ENCODE measurements around the gene MEF2C.
A peak's percentile ranks its signal among the peaks of the same experiment; 100 is the strongest.

The MEF2C gene

DNA sequence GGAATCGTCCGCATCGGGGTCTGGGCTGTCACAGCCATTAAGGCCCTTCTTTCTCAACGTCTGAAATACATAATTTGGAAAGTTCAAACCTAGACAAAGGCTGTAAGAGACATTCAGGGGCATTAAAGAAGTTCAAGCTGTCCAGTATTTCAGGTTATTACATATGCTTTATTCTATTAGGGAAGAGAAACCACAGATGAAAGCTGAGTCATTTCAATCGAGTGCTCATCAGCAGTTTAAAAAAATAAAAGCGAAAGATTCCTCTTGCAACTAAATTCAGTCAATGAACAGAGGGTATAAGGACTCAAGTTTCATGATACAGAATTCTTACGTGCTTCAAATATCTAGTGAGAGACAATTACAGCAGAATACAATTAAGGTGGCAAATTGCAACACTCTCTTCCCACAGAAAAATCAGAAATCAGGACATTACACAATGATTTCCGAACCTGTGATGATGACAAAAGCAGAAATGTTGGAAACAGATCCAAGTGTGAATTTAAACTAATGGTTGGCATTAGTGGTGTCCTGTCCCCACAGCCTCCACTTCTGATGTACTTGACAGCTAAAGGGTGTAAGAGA is 121.6 kb downstream of the MEF2C start:
- Mint-ChIP-seq H3K4me3 (no peak overlapping the region), H3K27me3 (ENCODE audit: low read depth) (no peaks in the 10 kb centered on the region), H3K9me3 (no peaks in the 10 kb centered on the region), H3K4me1 (no peaks in the 10 kb centered on the region), H3K27ac (no peak overlapping the region), H3K36me3 (ENCODE audit: low read depth) (peaks cover 7% of the 10 kb centered on the region)
- TF ChIP-seq, protein P1, sequence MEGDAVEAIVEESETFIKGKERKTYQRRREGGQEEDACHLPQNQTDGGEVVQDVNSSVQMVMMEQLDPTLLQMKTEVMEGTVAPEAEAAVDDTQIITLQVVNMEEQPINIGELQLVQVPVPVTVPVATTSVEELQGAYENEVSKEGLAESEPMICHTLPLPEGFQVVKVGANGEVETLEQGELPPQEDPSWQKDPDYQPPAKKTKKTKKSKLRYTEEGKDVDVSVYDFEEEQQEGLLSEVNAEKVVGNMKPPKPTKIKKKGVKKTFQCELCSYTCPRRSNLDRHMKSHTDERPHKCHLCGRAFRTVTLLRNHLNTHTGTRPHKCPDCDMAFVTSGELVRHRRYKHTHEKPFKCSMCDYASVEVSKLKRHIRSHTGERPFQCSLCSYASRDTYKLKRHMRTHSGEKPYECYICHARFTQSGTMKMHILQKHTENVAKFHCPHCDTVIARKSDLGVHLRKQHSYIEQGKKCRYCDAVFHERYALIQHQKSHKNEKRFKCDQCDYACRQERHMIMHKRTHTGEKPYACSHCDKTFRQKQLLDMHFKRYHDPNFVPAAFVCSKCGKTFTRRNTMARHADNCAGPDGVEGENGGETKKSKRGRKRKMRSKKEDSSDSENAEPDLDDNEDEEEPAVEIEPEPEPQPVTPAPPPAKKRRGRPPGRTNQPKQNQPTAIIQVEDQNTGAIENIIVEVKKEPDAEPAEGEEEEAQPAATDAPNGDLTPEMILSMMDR (IDR thresholded peaks at IDR 0.05; ENCODE audit: unreplicated experiment in 3 of 3), result no peak

DNA sequence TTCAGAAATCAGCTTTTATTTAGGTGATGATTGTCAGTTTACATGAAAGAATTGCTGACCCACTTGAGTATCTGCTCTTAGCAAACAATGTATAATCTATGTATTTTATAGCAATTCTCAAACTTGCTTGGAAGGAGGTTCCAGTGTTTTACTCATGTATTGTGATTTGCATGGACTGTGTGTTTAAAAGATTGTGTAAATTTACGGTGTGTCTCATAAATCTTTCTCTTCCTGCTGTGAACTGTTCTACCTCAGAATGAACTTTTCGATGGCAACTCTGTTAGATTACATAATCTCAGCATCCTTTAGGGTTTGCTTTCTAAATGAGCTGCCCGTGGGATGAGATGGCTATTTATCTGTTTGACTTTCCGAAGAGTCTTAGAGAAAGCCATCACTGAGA is 122.5 kb downstream of the MEF2C start:
- TF ChIP-seq, protein P1 (IDR thresholded peaks at IDR 0.05; ENCODE audit: unreplicated experiment in 3 of 3), result no peak
- Mint-ChIP-seq H3K27ac (no peak overlapping the region), H3K9me3 (no peaks in the 10 kb centered on the region), H3K4me1 (no peaks in the 10 kb centered on the region), H3K27me3 (ENCODE audit: low read depth) (no peaks in the 10 kb centered on the region), H3K4me3 (no peak overlapping the region), H3K36me3 (ENCODE audit: low read depth) (peaks cover 7% of the 10 kb centered on the region)

DNA sequence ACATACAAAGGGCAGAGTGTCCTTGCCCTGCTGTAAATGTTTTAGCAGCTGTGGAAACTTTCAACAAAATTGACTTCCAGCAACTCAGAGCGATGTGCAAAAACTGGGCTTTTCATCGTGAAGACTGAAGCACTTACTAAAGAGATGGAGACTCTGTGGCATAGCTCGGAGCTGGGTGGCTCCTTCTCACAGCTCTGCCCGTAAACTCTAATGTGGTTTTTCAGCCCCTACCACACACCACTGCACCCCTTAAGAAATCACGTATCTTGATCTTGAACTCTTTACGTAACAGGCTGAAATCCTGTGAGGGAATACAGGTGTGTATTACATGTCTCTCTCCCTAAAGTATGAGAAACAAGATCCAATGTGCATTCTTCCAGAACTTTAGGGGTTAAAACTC is 124.4 kb downstream of the MEF2C start:
- TF ChIP-seq, protein P1 (IDR thresholded peaks at IDR 0.05; ENCODE audit: unreplicated experiment in 3 of 3), result no peak
- H3K36me3 Mint-ChIP-seq (ENCODE audit: low read depth), result peaks cover 7% of the 10 kb centered on the region
- no peaks in the 10 kb centered on the region for H3K4me1 Mint-ChIP-seq
- H3K27ac Mint-ChIP-seq, result no peak overlapping the region
- H3K4me3 Mint-ChIP-seq, result no peak overlapping the region
- H3K9me3 Mint-ChIP-seq, result no peaks in the 10 kb centered on the region
- H3K27me3 Mint-ChIP-seq (ENCODE audit: low read depth), result no peaks in the 10 kb centered on the region

DNA sequence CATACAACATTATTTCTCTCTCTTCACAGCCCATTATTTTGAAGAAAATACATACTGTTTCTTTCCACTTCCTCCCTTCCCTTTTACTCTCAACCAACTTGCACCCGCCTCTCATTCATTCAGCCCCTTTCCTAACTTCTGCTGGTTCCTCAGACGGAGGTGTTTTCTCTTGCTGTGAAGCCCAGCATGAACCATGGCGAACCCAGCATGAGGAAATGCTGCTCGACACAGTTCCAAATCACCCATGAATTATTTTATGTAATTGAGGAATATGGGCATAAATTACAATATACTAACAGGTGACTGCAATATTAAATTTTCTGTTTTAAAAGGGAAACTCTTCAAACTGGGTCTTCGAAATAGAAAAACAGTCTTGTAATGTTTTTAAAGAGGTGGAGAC is 124.8 kb downstream of the MEF2C start:
- H3K36me3 Mint-ChIP-seq (ENCODE audit: low read depth), result peaks cover 7% of the 10 kb centered on the region
- no peak overlapping the region for H3K4me3 Mint-ChIP-seq
- TF ChIP-seq, protein P1 (IDR thresholded peaks at IDR 0.05; ENCODE audit: unreplicated experiment in 3 of 3), result no peak
- no peaks in the 10 kb centered on the region for H3K27me3 Mint-ChIP-seq (ENCODE audit: low read depth)
- H3K9me3 Mint-ChIP-seq, result no peaks in the 10 kb centered on the region
- no peaks in the 10 kb centered on the region for H3K4me1 Mint-ChIP-seq
- no peak overlapping the region for H3K27ac Mint-ChIP-seq

DNA sequence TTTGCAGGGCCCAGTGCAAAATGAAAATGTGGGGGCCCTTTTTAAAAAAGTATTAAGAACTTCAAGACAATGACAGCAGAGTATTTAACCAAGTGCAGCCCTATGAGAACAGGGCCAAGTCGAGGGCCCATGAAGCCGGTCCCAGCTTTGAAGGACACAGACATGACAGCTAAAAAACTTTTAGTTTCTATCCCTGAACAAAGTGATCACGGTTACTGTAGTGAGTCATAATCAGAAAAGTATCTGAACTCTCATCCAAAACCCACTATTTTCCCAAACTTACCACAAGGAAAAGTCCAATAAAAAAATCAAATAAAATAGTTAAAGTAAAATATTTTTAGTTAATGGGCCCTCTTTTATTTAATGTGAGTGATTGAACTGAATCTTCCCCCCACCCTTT is 126.0 kb downstream of the MEF2C start:
- Mint-ChIP-seq H3K9me3 (no peaks in the 10 kb centered on the region), H3K27me3 (ENCODE audit: low read depth) (no peaks in the 10 kb centered on the region), H3K27ac (no peak overlapping the region), H3K4me3 (no peak overlapping the region), H3K36me3 (ENCODE audit: low read depth) (peaks cover 9% of the 10 kb centered on the region), H3K4me1 (no peaks in the 10 kb centered on the region)
- TF ChIP-seq, protein P1 (IDR thresholded peaks at IDR 0.05; ENCODE audit: unreplicated experiment in 3 of 3), result no peak

DNA sequence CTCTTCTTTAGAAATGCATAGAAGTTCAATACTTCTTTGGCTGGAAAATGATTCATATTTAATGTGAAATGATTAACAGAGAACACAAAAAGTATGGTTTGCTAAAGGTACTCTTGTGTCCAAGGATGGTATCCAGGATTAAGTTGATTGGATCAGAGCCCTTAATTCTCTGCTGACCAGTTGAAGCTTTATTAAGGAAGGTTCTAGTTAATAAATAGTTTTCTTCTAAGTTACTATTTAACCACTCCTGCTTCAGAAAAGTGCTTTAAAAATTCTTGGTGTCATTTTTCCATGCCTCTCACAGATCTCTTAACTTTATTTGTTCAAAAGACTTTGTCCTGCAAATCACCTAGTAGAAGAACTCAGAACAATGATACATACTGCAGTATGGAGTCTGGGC is 134.3 kb downstream of the MEF2C start:
- peak overlapping the region in 2 of 3 experiments; percentile 31 to 50 for H3K4me3 Mint-ChIP-seq
- peak overlapping the region; percentile 90 to 96 (median 93) for H3K27ac Mint-ChIP-seq
- TF ChIP-seq, protein P1 (IDR thresholded peaks at IDR 0.05; ENCODE audit: unreplicated experiment in 3 of 3), result no peak
- H3K9me3 Mint-ChIP-seq, result no peaks in the 10 kb centered on the region
- no peaks in the 10 kb centered on the region for H3K27me3 Mint-ChIP-seq (ENCODE audit: low read depth)
- peaks cover 31% of the 10 kb centered on the region for H3K4me1 Mint-ChIP-seq
- H3K36me3 Mint-ChIP-seq (ENCODE audit: low read depth), result peaks cover 31% of the 10 kb centered on the region

All from nephron (organoid).